ENCODE measurements around the gene CRYZ.
"Not testable (repeated sequence)": the region's sequence is repeated elsewhere in the genome, so short reads cannot be mapped to it uniquely, and the experiment has no call there.

The CRYZ gene

GRCh38 chr1:74677926-74678325 lies 54.9 kb downstream of the CRYZ start:
- DNase-seq, result no peak

- no peak for DNase-seq
Observed at GRCh38 chr1:74674278-74675048, 58.4 kb downstream of the CRYZ start.

GRCh38 chr1:74673351-74674111 lies 59.3 kb downstream of the CRYZ start, which contains the start of gene ERICH3:
ERICH3 (minus strand) TSS chr1:74673792; CDS start chr1:74673519, 273 bp downstream.
- no peak for DNase-seq

- DNase-seq, result not testable (repeated sequence)
Observed at GRCh38 chr1:74670866-74671265, 62.0 kb downstream of the CRYZ start.
